HepG2 (cell line): ENCODE results near the gene RPS17. TPM values are rescaled to one million over a fixed set of nuclear protein-coding genes. Genes with fewer than 3 reads are reported as not detected.
A peak's percentile ranks its signal among the peaks of the same experiment; 100 is the strongest.

ENCODE experiments used
- ATAC-seq: fragments of 200-7000 bp; cut with Tn5 transposase; 3 replicates; pipeline ENCODE4 v1.9.1; 2020; ENCODE audit warnings: mild to moderate bottlenecking, moderate library complexity
- BruUV-seq: library from RNA; stranded (reverse); fragments of 400-500 nt; replicated peaks from 2 replicates; lab custom pipeline; 2021; lab: Mats Ljungman, UMichigan
- CTCF ChIA-PET: fragments of 300-600 bp; formaldehyde crosslinking; extraction: SDS; loops from one replicate; lab custom pipeline; 2021; ENCODE audit warnings: low total read pairs, inconsistent platforms, low intra/inter-chr PET ratio; lab: Yijun Ruan, JAX
- POLR2A ChIA-PET: fragments of 350-600 bp; sonication (Branson Sonifier 250); formaldehyde crosslinking; loops from one replicate; lab custom pipeline; 2020; ENCODE audit warnings: antibody characterized with exemption, inconsistent platforms; lab: Yijun Ruan, JAX
- DNase-seq: peaks from one replicate; pipeline ENCODE4 v3.0.0-alpha.2; 2015; ENCODE audit warnings: low spot score
- FAIRE-seq: peaks from 3 replicates; lab custom pipeline; 2011; peaks lifted over from hg19 to GRCh38; lab: Jason Lieb, UNC
- H2AFZ ChIP-seq: one replicate; pipeline ENCODE4 v1.6.1; 2011; ENCODE audit warnings: low read length, inconsistent platforms
- H3K27ac ChIP-seq: fragments of 300-600 bp; 3 replicates; pipeline ENCODE4 v1.8.0; 2011; ENCODE audit warnings: mixed run types, mild to moderate bottlenecking, mixed read lengths, low read length, inconsistent platforms; ENCODE audit not compliant: insufficient read depth; ENCODE audit errors: extremely low read length
- H3K27me3 ChIP-seq, 2 experiments: fragments of 200-600 bp in 1 of 2; 2 replicates in 1 of 2; 3 replicates in 1 of 2; pipeline versions ENCODE4 v1.6.0 to v1.8.0; 2011; ENCODE audit warnings: low read length in 2 of 2, mild to moderate bottlenecking in 2 of 2, moderate library complexity in 2 of 2, inconsistent platforms in 1 of 2; ENCODE audit not compliant: insufficient read depth in 2 of 2, control insufficient read depth in 1 of 2
- H3K36me3 ChIP-seq, 2 experiments: fragments of 200-600 bp in 1 of 2; replicated peaks in 1 of 2; 2 replicates in 1 of 2; 3 replicates in 1 of 2; pipeline versions ENCODE4 v1.5.1 to v1.8.0; 2011; ENCODE audit warnings: low read length in 2 of 2, inconsistent platforms in 1 of 2; ENCODE audit not compliant: insufficient read depth in 2 of 2, control insufficient read depth in 1 of 2
- H3K4me1 ChIP-seq: 2 replicates; pipeline ENCODE4 v1.5.1; 2012; ENCODE audit warnings: low read length, inconsistent platforms; ENCODE audit not compliant: insufficient read depth
- H3K4me2 ChIP-seq: 2 replicates; pipeline ENCODE4 v1.6.0; 2011; ENCODE audit warnings: low read depth, low read length, inconsistent platforms
- H3K4me3 ChIP-seq, 3 experiments: fragments of 200-600 bp in 1 of 3; sonication (generic), shearing (Covaris generic) in 1 of 3; replicated peaks in 1 of 3; 2 replicates each; pipeline ENCODE4 v1.5.1; 2011 to 2016; ENCODE audit warnings: low read length in 3 of 3, inconsistent platforms in 2 of 3, low read depth in 2 of 3, mild to moderate bottlenecking in 2 of 3, control low read depth in 1 of 3, mixed read lengths in 1 of 3; ENCODE audit not compliant: insufficient read depth in 1 of 3
- H3K79me2 ChIP-seq: one replicate; pipeline ENCODE4 v1.6.1; 2011; ENCODE audit warnings: low read length, inconsistent platforms; ENCODE audit not compliant: insufficient read depth
- H3K9ac ChIP-seq: 2 replicates; pipeline ENCODE4 v1.6.0; 2011; ENCODE audit warnings: mild to moderate bottlenecking, low read depth, low read length, inconsistent platforms; ENCODE audit not compliant: insufficient read depth
- H3K9me3 ChIP-seq: 2 replicates; pipeline ENCODE4 v1.5.1; 2012; ENCODE audit warnings: mild to moderate bottlenecking, low read length
- H4K20me1 ChIP-seq: 2 replicates; pipeline ENCODE4 v1.6.0; 2011; ENCODE audit warnings: inconsistent platforms, mild to moderate bottlenecking, low read length, moderate library complexity; ENCODE audit not compliant: insufficient read depth
- CHD2 ChIP-seq: IDR thresholded peaks from 2 replicates; pipeline ENCODE4 v1.6.1; 2011; ENCODE audit warnings: low read depth, low read length, improper control_type of control experiment
- FOXA3 ChIP-seq: IDR thresholded peaks from 2 replicates; pipeline ENCODE4 v1.6.1; 2016; ENCODE audit warnings: missing genetic modification reagents, missing compliant biosample characterization
- IRF2 ChIP-seq: IDR thresholded peaks from 2 replicates; pipeline ENCODE4 v1.6.1; 2018; ENCODE audit warnings: missing genetic modification reagents, missing compliant biosample characterization
- KLF13 ChIP-seq: sonication (generic); formaldehyde crosslinking; IDR thresholded peaks from 2 replicates; pipeline ENCODE4 v1.4.0; 2020; ENCODE audit warnings: mild to moderate bottlenecking, missing genetic modification reagents
- MNT ChIP-seq: fragments of 450-650 bp; IDR thresholded peaks from 2 replicates; pipeline ENCODE4 v1.6.1; 2016
- PRPF4 ChIP-seq: fragments of 200-400 bp; formaldehyde crosslinking; IDR thresholded peaks from 2 replicates; pipeline ENCODE4 v1.6.1; 2016; ENCODE audit warnings: low read length, low read depth; ENCODE audit not compliant: poor library complexity, severe bottlenecking
- ZNF256 ChIP-seq: sonication (generic); formaldehyde crosslinking; conservative IDR thresholded peaks from 2 replicates; pipeline ENCODE4 v1.4.0; 2020; ENCODE audit warnings: missing genetic modification reagents
- ZNF562 ChIP-seq: sonication (generic); formaldehyde crosslinking; IDR thresholded peaks from 2 replicates; pipeline ENCODE4 v1.8.0; 2022; ENCODE audit warnings: missing genetic modification reagents, borderline replicate concordance
- ZNF616 ChIP-seq: sonication (generic); formaldehyde crosslinking; IDR thresholded peaks from 2 replicates; pipeline ENCODE4 v1.5.0; 2020; ENCODE audit warnings: low read depth, mild to moderate bottlenecking, missing genetic modification reagents
- ZNF713 ChIP-seq: sonication (generic); formaldehyde crosslinking; IDR thresholded peaks from 2 replicates; pipeline ENCODE4 v1.4.0; 2020; ENCODE audit warnings: mild to moderate bottlenecking, missing genetic modification reagents
- ZNF850 ChIP-seq: sonication (generic); formaldehyde crosslinking; conservative IDR thresholded peaks from 2 replicates; pipeline ENCODE4 v1.9.0; 2021; ENCODE audit warnings: mild to moderate bottlenecking, missing genetic modification reagents
- ZNF878 ChIP-seq: sonication (generic); formaldehyde crosslinking; IDR thresholded peaks from 2 replicates; pipeline ENCODE4 v1.8.1; 2023; ENCODE audit warnings: mild to moderate bottlenecking, missing genetic modification reagents, moderate library complexity
- WGBS: methylation state at CpG from one replicate; pipeline ENCODE4 v1.1.6; 2017; ENCODE audit warnings: low lambda C conversion rate; 5-methylcytosine and 5-hydroxymethylcytosine counted together
- in situ Hi-C: cut with HindIII; loops from 2 replicates; pipeline ENCODE4 v1.10.0; 2017; ENCODE audit warnings: low pct_unique_long_range_greater_than_20kb; ENCODE audit not compliant: extremely low pct_ligation_motif_present
- intact Hi-C: fragments of 100-400 bp; cut with micrococcal nuclease; formaldehyde crosslinking; loops from one replicate; pipeline ENCODE4 v1.10.0; 2022; ENCODE audit not compliant: unreplicated experiment
- polyA plus RNA-seq, 8 experiments: library from polyadenylated mRNA; depleted of rRNA in 3 of 8; stranded (reverse) in 7 of 8; unstranded in 1 of 8; fragments of >200 nt; fragmentation: Illumina TruSeq in 4 of 8; extraction: Trizol in 4 of 8; gene quantifications; 2 replicates each; pipeline versions ENCODE4 v1.2.1 to v1.2.3, GENCODE V29; 2011 to 2016; ENCODE audit warnings: low read depth in 4 of 8, missing spikeins in 1 of 8, mixed read lengths in 1 of 8; ENCODE audit not compliant: insufficient read depth in 1 of 8
- total RNA-seq, 5 experiments: library from RNA; depleted of rRNA; stranded (reverse); fragments of >200 nt; fragmentation: Illumina TruSeq; extraction: Trizol; gene quantifications; 2 replicates each; pipeline ENCODE4 v1.2.3, GENCODE V29; 2016; ENCODE audit warnings: low read depth in 1 of 5

Gene RPS17
- total and polyA plus RNA-seq, 2 of the 13 experiments (the other 11 are each of a cell fraction or from before 2014, with no cell fraction given) = 2,570 to 5,021 TPM

- Histone ChIP-seq H3K4me3 (no peak overlapping the region), H3K27me3 (peaks cover 1 to 31% of the 10 kb centered on the region in 2 experiments; a peak in 3 of 5 replicates), H4K20me1 (no peaks in the 10 kb centered on the region), H3K27ac (no peak overlapping the region), H2AFZ (no peak overlapping the region)
- DNase-seq (no peak), FAIRE-seq (no peak)
- TF ChIP-seq KLF13 = no peak
- no peak for TF ChIP-seq ZNF713 (CRISPR knock-in tag)
- TF ChIP-seq ZNF850 (CRISPR knock-in tag) = no peak
- TF ChIP-seq FOXA3 (CRISPR knock-in tag) = no peak
- no peak for TF ChIP-seq ZNF616 (CRISPR knock-in tag)
- TF ChIP-seq MNT = no peak
- TF ChIP-seq ZNF256 = no peak
- no peak for TF ChIP-seq IRF2 (CRISPR knock-in tag)
- no peak for TF ChIP-seq ZNF878
- no peak for TF ChIP-seq CHD2
- TF ChIP-seq ZNF562 (CRISPR knock-in tag) = no peak
- no peak for TF ChIP-seq PRPF4
- TF ChIP-seq, all 625 proteins: peak for 0
- 0% methylated on average over 1 of the region's 3 CpGs for WGBS
- intact Hi-C loops (no loop called here), in situ Hi-C loops (no loop called here)
- no TSS peak for BruUV-seq
- Histone ChIP-seq H3K9me3 (no peaks in the 10 kb centered on the region), H3K4me1 (no peaks in the 10 kb centered on the region; the same call in 1 of the 2 replicates), H3K79me2 (no peaks in the 10 kb centered on the region), H3K4me2 (no peak overlapping the region), H3K36me3 (no peaks in the 10 kb centered on the region), H3K9ac (no peak overlapping the region)
- ATAC-seq = peak; percentile 54; the same call in 1 of the 3 replicates
- ChIA-PET POLR2A (interaction anchor here (0.6 kb wide), 1 partner anchor 10 kb away, joined by 3 read pairs; no protein-coding TSS in a partner anchor), CTCF (no interaction called here)
Measured at GRCh38 chr15:82572986-82573385, 32.7 kb upstream of the RPS17 start.
